ES-I3 (cell line): ENCODE measurements around the gene CHD2.

Experiments
- H3K36me3 ChIP-seq: 2 replicates; pipeline ENCODE4 v1.6.1; 2013; ENCODE audit warnings: mild to moderate bottlenecking, low read length, control low read depth, moderate library complexity; ENCODE audit not compliant: insufficient read depth
- H3K4me1 ChIP-seq: 2 replicates; pipeline ENCODE4 v1.6.1; 2013; ENCODE audit warnings: mild to moderate bottlenecking, control low read depth, low read length; ENCODE audit not compliant: insufficient read depth
- H3K9ac ChIP-seq: 2 replicates; pipeline ENCODE4 v1.6.1; 2013; ENCODE audit warnings: low read depth, mild to moderate bottlenecking, low read length, moderate library complexity
- H3K9me3 ChIP-seq: 2 replicates; pipeline ENCODE4 v1.6.1; 2013; ENCODE audit warnings: mild to moderate bottlenecking, low read length, moderate library complexity; ENCODE audit not compliant: control insufficient read depth, insufficient read depth

Gene CHD2

DNA sequence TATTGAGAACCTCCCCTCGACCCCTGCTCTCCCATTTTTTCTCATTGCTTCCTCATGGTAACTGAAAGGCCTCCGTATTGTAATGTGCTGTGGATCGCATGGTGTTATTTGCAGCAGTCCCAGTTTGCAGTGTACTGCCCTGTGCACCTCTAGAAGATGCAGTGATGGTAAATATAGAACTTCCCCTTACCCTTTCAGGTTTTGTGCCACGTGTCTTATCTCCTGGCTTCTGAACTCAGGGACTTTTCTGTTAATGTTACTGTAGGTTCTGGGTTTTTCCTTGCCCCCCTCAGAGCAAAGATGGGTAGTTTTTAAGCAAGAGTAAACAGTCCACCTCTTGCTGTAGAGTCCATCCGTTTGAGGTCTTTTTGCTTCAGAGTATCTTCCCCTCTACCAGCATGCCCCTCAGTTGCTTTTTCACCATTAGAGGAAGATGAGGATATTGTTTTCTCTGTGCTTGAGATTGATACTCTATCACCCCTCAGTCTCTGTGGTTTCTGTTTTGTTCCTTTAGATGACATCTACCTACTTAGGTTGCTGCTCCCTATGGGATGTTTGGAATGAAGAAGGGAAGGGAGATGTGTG is 22.4 kb downstream of the CHD2 start:
- Histone ChIP-seq H3K9me3 (no peaks in the 10 kb centered on the region), H3K36me3 (peaks cover 20% of the 10 kb centered on the region), H3K4me1 (peaks cover 25% of the 10 kb centered on the region), H3K9ac (no peak overlapping the region)

DNA sequence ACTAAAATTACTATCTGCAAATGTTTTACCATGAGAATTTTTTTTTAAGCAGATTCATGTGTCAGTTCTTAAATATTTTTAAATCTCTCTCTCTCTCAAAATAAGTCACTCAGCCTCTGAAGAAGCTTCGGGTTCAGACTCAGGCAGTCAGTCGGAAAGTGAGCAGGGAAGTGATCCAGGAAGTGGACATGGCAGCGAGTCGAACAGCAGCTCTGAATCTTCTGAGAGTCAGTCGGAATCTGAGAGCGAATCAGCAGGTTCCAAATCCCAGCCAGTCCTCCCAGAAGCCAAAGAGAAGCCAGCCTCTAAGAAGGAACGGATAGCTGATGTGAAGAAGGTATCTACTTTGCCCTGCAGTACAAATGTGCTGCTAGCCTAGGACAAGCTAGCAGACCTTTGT is 24.1 kb downstream of the CHD2 start:
- H3K4me1 ChIP-seq: peaks cover 22% of the 10 kb centered on the region
- peaks cover 32% of the 10 kb centered on the region for H3K36me3 ChIP-seq
- H3K9ac ChIP-seq: no peak overlapping the region
- H3K9me3 ChIP-seq: no peaks in the 10 kb centered on the region

DNA sequence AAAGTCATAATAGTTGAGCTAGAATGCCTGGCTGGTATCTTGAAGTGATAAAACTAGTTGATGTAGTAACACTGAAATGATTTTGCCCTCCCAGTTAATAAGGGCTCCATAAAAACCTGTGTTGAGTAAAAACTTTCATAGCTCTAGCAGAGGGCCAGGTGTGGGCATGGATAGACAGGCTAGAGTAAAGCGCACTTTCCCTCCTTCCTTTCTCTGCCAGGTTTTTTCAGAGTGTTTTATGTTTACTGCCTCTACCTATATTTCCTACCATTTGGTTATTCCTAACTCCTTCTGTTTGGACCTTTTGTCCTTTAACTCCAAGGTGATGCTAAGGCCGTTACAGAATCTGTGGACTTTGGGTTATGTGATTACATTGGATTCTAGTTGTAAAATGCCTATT is 25.3 kb downstream of the CHD2 start:
- Histone ChIP-seq H3K4me1 (peaks cover 22% of the 10 kb centered on the region), H3K9me3 (no peaks in the 10 kb centered on the region), H3K36me3 (peaks cover 32% of the 10 kb centered on the region), H3K9ac (no peak overlapping the region)

- H3K4me1 ChIP-seq: 0 out of 2 replicates have a peak, but pooled peaks cover 3% of the 10 kb centered on the region
- H3K36me3 ChIP-seq: peaks cover 37% of the 10 kb centered on the region
- H3K9ac ChIP-seq: no peak overlapping the region
- H3K9me3 ChIP-seq: no peaks in the 10 kb centered on the region
These were observed 28.2 kb downstream of the CHD2 start for GRCh38 chr15:92928225-92928750.

DNA sequence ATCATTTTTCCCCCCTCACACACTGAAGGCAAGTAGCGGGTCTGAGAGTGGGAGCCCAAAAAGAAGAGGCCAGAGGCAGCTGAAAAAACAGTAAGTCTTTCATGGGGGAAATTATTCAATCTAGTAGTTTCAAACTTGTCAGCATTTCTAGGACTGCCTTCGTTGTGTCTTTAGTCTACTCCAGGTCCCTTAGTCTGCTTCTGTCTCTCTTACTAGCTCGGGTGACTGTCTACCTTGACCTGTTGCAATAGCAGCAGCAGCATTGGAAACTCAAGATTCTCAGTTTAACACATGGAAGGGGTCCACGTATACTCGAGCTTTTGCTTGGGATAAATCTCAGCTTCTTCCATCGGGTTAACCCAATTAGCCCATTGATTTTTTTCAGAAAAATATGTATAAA is 28.9 kb downstream of the CHD2 start:
- H3K9me3 ChIP-seq: no peaks in the 10 kb centered on the region
- peaks cover 41% of the 10 kb centered on the region for H3K36me3 ChIP-seq
- H3K4me1 ChIP-seq: 0 out of 2 replicates have a peak, but pooled peaks cover 3% of the 10 kb centered on the region
- H3K9ac ChIP-seq: no peak overlapping the region

DNA sequence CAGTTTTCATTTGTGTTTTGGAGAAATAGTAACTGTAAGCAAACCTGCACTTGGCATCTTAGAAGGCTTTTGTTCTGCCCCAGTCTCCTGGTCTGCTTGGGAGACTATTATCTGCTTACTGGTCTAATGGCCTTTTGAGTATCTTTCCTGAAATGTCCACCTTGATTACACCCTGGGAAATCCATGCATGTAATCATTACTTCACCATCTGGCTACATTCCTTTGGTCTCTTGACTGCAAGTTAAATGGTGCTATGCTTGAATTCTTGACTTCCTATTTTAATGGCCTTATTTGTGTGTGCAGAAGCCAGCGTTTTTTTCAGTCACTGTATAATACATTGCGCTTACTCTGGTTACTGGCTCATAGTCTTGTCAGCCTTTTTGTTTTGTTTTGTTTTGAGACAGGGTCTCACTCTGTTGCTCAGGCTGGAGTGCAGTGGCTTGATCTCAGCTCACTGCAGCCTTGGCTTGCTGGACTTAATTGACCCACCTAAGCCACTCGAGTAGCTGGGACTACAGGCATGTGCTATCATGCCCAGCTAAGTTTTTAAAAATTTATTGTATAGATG is 30.0 kb downstream of the CHD2 start:
- Histone ChIP-seq H3K9me3 (no peaks in the 10 kb centered on the region), H3K36me3 (peaks cover 34% of the 10 kb centered on the region), H3K4me1 (0 out of 2 replicates have a peak, but pooled peaks cover 3% of the 10 kb centered on the region), H3K9ac (no peak overlapping the region)

DNA sequence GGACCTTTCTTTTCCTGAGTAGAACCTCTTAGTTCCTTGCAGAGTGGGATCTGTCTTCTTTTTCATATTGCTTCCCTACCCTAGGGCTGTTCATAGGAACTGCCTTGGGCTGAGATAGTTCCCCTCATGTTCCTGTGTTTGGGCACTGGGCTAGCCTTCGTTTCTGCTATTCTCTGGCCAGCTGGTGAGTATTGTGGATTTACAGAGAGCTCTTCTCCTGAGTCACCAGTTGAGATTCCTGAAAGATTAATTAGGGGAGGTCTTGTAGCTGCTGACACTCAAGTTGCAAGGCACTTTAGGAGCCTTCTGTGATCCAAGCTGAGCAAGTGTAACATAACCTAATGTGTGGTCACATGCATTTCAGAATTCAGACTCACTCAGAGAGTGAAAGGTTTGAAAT is 30.7 kb downstream of the CHD2 start:
- Histone ChIP-seq H3K9me3 (no peaks in the 10 kb centered on the region), H3K4me1 (0 out of 2 replicates have a peak, but pooled peaks cover 3% of the 10 kb centered on the region), H3K9ac (no peak overlapping the region), H3K36me3 (peaks cover 30% of the 10 kb centered on the region)

- Histone ChIP-seq H3K4me1 (0 out of 2 replicates have a peak, but pooled peaks cover 3% of the 10 kb centered on the region), H3K9me3 (no peaks in the 10 kb centered on the region), H3K9ac (no peak overlapping the region), H3K36me3 (peaks cover 32% of the 10 kb centered on the region)
These were observed 33.0 kb downstream of the CHD2 start for GRCh38 chr15:92932946-92933649.

DNA sequence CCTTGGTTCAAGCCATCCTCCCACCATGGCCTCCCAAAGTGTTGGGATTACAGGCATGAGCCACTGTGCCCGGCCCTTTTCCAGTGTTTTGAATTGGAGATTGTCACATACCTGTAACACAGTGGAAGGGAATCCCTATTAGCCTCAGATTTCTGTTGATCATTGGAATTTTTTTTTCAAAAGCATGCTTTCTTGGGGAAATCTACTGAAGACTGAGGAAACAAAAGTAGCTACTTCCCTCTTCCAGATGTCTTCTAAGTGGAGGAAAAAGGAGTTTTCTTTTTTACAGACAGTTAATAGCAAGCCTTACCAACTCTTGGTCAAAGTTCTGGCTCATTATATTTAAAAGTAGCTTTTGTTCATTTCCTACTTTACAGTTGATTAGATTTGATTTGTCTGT is 33.7 kb downstream of the CHD2 start:
- Histone ChIP-seq H3K4me1 (0 out of 2 replicates have a peak, but pooled peaks cover 3% of the 10 kb centered on the region), H3K9ac (no peak overlapping the region), H3K36me3 (peaks cover 33% of the 10 kb centered on the region), H3K9me3 (no peaks in the 10 kb centered on the region)

DNA sequence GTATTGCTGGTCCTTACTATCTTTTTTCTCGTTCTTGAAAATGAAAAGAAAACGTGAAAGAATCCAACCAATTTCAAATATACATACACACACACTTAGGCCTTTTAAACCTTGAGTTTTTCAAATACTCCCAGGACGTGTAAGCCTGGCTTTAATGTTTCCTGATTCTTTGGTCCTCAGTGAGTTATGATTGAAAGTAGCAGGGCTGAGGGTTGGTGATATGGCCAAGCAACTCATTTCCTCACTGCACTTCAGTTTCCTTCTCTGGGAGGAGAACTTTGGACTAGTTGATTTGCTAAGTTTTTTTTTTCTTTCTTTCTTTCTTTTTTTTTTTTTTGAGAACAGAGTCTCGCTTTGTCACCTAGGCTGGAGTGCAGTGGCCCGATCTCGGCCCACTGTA is 34.6 kb downstream of the CHD2 start:
- H3K4me1 ChIP-seq: 0 out of 2 replicates have a peak, but pooled peaks cover 3% of the 10 kb centered on the region
- H3K9me3 ChIP-seq: no peaks in the 10 kb centered on the region
- no peak overlapping the region for H3K9ac ChIP-seq
- peaks cover 37% of the 10 kb centered on the region for H3K36me3 ChIP-seq

GRCh38 chr15:92936138-92936537 is 36.0 kb downstream of the CHD2 start:
- no peaks in the 10 kb centered on the region for H3K9me3 ChIP-seq
- H3K36me3 ChIP-seq: peaks cover 41% of the 10 kb centered on the region
- no peak overlapping the region for H3K9ac ChIP-seq
- H3K4me1 ChIP-seq: no peaks in the 10 kb centered on the region

DNA sequence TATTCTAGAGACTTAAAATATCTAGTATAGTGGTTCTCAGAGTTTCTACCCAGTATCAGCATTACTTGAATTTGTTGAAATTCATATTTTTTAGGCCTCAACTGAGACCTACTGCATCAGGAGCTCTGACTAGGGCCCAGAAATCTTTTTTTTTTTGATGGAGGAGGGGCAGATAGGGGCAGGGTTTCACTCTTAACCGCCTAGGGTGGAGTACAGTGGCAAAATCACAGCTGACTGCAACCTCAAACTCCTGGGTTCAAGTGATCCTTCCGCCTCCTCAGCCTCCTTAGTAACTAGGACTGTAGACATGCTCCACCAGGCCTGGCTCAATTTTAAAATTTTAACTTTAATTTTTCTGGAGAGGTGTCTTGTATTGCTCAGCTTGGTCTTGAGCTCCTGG is 36.6 kb downstream of the CHD2 start:
- no peaks in the 10 kb centered on the region for H3K9me3 ChIP-seq
- H3K9ac ChIP-seq: no peak overlapping the region
- no peaks in the 10 kb centered on the region for H3K4me1 ChIP-seq
- peaks cover 41% of the 10 kb centered on the region for H3K36me3 ChIP-seq

DNA sequence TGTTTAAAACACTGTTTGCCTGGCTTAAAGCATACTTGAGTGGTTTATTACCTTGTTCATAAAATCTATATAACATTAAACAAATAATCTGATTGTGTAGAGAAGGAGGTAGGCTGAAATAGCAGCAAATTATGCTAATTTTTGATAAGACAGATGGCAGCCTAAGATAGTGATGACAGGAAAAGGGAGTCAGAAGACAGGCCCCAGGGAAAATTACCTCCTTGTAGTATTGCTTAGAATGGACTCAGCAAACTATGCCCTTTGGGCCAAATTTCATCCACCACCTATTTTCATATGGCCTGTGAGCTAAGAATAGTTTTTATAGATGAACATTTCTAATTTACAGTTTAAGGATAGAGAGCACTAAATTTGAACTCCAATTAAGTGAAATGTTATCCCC is 37.8 kb downstream of the CHD2 start:
- Histone ChIP-seq H3K36me3 (peaks cover 48% of the 10 kb centered on the region), H3K9me3 (no peaks in the 10 kb centered on the region), H3K9ac (no peak overlapping the region), H3K4me1 (no peaks in the 10 kb centered on the region)

GRCh38 chr15:92938387-92938786 is 38.3 kb downstream of the CHD2 start:
- peaks cover 3% of the 10 kb centered on the region; the same call in 1 of the 2 replicates for H3K9me3 ChIP-seq
- H3K36me3 ChIP-seq: peaks cover 52% of the 10 kb centered on the region
- H3K9ac ChIP-seq: no peak overlapping the region
- H3K4me1 ChIP-seq: no peaks in the 10 kb centered on the region

DNA sequence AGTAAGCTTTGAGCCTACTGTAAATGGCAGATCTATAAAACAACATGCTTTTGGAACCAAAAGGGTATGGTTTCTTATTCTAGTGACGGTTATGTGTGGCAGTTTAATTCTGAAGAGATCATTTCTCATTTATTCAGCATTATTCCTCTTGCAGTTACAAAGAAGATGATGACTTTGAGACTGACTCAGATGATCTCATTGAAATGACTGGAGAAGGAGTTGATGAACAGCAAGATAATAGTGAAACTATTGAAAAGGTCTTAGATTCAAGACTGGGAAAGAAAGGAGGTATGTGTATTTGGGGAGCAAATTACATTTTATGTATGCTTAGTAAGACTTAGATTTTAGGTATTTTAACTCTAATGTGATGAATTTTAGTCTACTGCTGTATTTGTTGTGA is 41.5 kb downstream of the CHD2 start:
- H3K4me1 ChIP-seq: no peaks in the 10 kb centered on the region
- peaks cover 7% of the 10 kb centered on the region; the same call in 1 of the 2 replicates for H3K9me3 ChIP-seq
- no peak overlapping the region for H3K9ac ChIP-seq
- peaks cover 68% of the 10 kb centered on the region for H3K36me3 ChIP-seq
